PC-9 (cell line): ENCODE results near the gene CSF1R. TPM values are rescaled to one million over a fixed set of nuclear protein-coding genes. Genes with fewer than 3 reads are reported as not detected.

Source experiments
- BruUV-seq: library from RNA; stranded (reverse); fragments of 400-500 nt; replicated peaks from 2 replicates; lab custom pipeline; 2021; lab: Mats Ljungman, UMichigan
- CTCF ChIA-PET: fragments of 300-600 bp; sonication (Branson Sonifier 250); formaldehyde crosslinking; loops from one replicate; lab custom pipeline; 2022; ENCODE audit warnings: antibody characterized with exemption; lab: Charles Lee
- POLR2A ChIA-PET: fragments of 300-600 bp; sonication (Branson Sonifier 250); formaldehyde crosslinking; loops from one replicate; lab custom pipeline; 2022; ENCODE audit warnings: antibody characterized with exemption; ENCODE audit not compliant: unreplicated experiment; lab: Charles Lee
- DNase-seq, 2 experiments: peaks; one replicate each; pipeline versions ENCODE4 v3.0.0 to v3.0.0-alpha.2; 2015 to 2022; ENCODE audit warnings: mixed read lengths in 1 of 2
- H2AFZ ChIP-seq: fragments of 200-600 bp; sonication (generic); 2 replicates; pipeline ENCODE4 v1.8.1; 2017; ENCODE audit warnings: antibody characterized with exemption
- H3F3A ChIP-seq: fragments of 200-600 bp; sonication (generic); 2 replicates; pipeline ENCODE4 v1.8.1; 2017; ENCODE audit warnings: antibody characterized with exemption, mild to moderate bottlenecking, low read depth; ENCODE audit not compliant: insufficient read depth
- H3K27ac ChIP-seq: fragments of 200-600 bp; sonication (generic); 2 replicates; pipeline ENCODE4 v1.6.1; 2016; ENCODE audit warnings: mixed run types
- H3K27me3 ChIP-seq: fragments of 200-600 bp; sonication (generic); 2 replicates; pipeline ENCODE4 v1.6.1; 2016; ENCODE audit warnings: low read depth, mixed run types; ENCODE audit not compliant: insufficient read depth
- H3K36me3 ChIP-seq: fragments of 200-600 bp; sonication (generic); 2 replicates; pipeline ENCODE4 v1.6.1; 2016; ENCODE audit warnings: low read depth, mixed run types
- H3K4me1 ChIP-seq: fragments of 200-600 bp; sonication (generic); replicated peaks from 2 replicates; pipeline ENCODE4 v1.6.1; 2016; ENCODE audit warnings: mixed run types; ENCODE audit not compliant: insufficient read depth
- H3K4me2 ChIP-seq: fragments of 200-600 bp; sonication (generic); 2 replicates; pipeline ENCODE4 v1.6.1; 2017; ENCODE audit warnings: mixed run types
- H3K4me3 ChIP-seq: fragments of 200-600 bp; sonication (generic); 2 replicates; pipeline ENCODE4 v1.6.1; 2016; ENCODE audit warnings: mixed run types
- H3K79me2 ChIP-seq: fragments of 200-600 bp; sonication (generic); 2 replicates; pipeline ENCODE4 v1.6.1; 2017; ENCODE audit warnings: low read depth, mixed run types
- H3K9me2 ChIP-seq: fragments of 200-600 bp; sonication (generic); 2 replicates; pipeline ENCODE4 v1.8.1; 2017; ENCODE audit warnings: mild to moderate bottlenecking; ENCODE audit not compliant: insufficient read depth
- H3K9me3 ChIP-seq: fragments of 200-600 bp; sonication (generic); 2 replicates; pipeline ENCODE4 v1.8.1; 2016; ENCODE audit warnings: low read depth; ENCODE audit not compliant: insufficient read depth
- H4K20me1 ChIP-seq: fragments of 200-600 bp; sonication (generic); 2 replicates; pipeline ENCODE4 v1.8.1; 2017; ENCODE audit not compliant: insufficient read depth
- CTCF ChIP-seq: fragments of 200-600 bp; sonication (generic); conservative IDR thresholded peaks from 2 replicates; pipeline ENCODE4 v1.6.1; 2017; ENCODE audit warnings: mixed run types, antibody characterized with exemption, mild to moderate bottlenecking, moderate library complexity
- EZH2 ChIP-seq: fragments of 200-600 bp; sonication (generic); IDR thresholded peaks from 2 replicates; pipeline ENCODE4 v1.8.0; 2017; ENCODE audit warnings: antibody characterized with exemption, low read depth
- intact Hi-C: fragments of 100-400 bp; cut with micrococcal nuclease; formaldehyde crosslinking; loops from one replicate; pipeline ENCODE4 v1.10.0; 2022; ENCODE audit not compliant: unreplicated experiment
- total RNA-seq: library from RNA; stranded (reverse); gene quantifications from 2 replicates; pipeline ENCODE4 v1.2.3, GENCODE V29; 2021

The CSF1R gene
- total RNA-seq, 1 experiment from 2014 or later: 0.72 TPM

- ChIA-PET CTCF (interaction anchor here (0.7 kb wide), 1 partner anchor 45 kb away, joined by 4 read pairs; no protein-coding TSS in a partner anchor), POLR2A (no interaction called here)
- TF ChIP-seq CTCF: no peak
- TF ChIP-seq EZH2: no peak
- no TSS peak for BruUV-seq
- Histone ChIP-seq H3K27me3 (no peaks in the 10 kb centered on the region), H3K4me2 (no peak overlapping the region), H4K20me1 (no peaks in the 10 kb centered on the region), H3K36me3 (no peaks in the 10 kb centered on the region), H3K9me2 (no peaks in the 10 kb centered on the region), H3K79me2 (no peaks in the 10 kb centered on the region), H2AFZ (no peak overlapping the region), H3K27ac (no peak overlapping the region), H3K4me1 (peaks cover 6% of the 10 kb centered on the region; the same call in 1 of the 2 replicates), H3K9me3 (no peaks in the 10 kb centered on the region), H3F3A (no peaks in the 10 kb centered on the region), H3K4me3 (no peak overlapping the region)
- intact Hi-C loops: no loop called here
- no peak for DNase-seq
Measured at GRCh38 chr5:150066901-150067396, 19.4 kb downstream of the CSF1R start.

GRCh38 chr5:150066436-150066835, 19.9 kb downstream of the CSF1R start:
- H3F3A ChIP-seq: no peaks in the 10 kb centered on the region
- no peaks in the 10 kb centered on the region for H3K27me3 ChIP-seq
- H3K36me3 ChIP-seq: no peaks in the 10 kb centered on the region
- no peak for TF ChIP-seq CTCF
- TF ChIP-seq EZH2: no peak
- H3K79me2 ChIP-seq: no peaks in the 10 kb centered on the region
- no peaks in the 10 kb centered on the region for H3K9me2 ChIP-seq
- intact Hi-C loops: no loop called here
- peaks cover 6% of the 10 kb centered on the region; the same call in 1 of the 2 replicates for H3K4me1 ChIP-seq
- no peak overlapping the region for H3K4me3 ChIP-seq
- ChIA-PET CTCF (no interaction called here), POLR2A (no interaction called here)
- H3K9me3 ChIP-seq: no peaks in the 10 kb centered on the region
- no TSS peak for BruUV-seq
- no peak for DNase-seq
- no peak overlapping the region for H3K27ac ChIP-seq
- H3K4me2 ChIP-seq: no peak overlapping the region
- H4K20me1 ChIP-seq: no peaks in the 10 kb centered on the region
- no peak overlapping the region for H2AFZ ChIP-seq

- ChIA-PET POLR2A (no interaction called here), CTCF (no interaction called here)
- no peaks in the 10 kb centered on the region for H3K9me2 ChIP-seq
- TF ChIP-seq CTCF (no peak), EZH2 (no peak)
- no peaks in the 10 kb centered on the region for H3K27me3 ChIP-seq
- no peaks in the 10 kb centered on the region for H3K9me3 ChIP-seq
- H3K4me2 ChIP-seq: no peak overlapping the region
- intact Hi-C loops: no loop called here
- peaks cover 6% of the 10 kb centered on the region; the same call in 1 of the 2 replicates for H3K4me1 ChIP-seq
- H3F3A ChIP-seq: no peaks in the 10 kb centered on the region
- no peak overlapping the region for H3K27ac ChIP-seq
- BruUV-seq: no TSS peak
- no peaks in the 10 kb centered on the region for H3K36me3 ChIP-seq
- no peak for DNase-seq
- H3K79me2 ChIP-seq: no peaks in the 10 kb centered on the region
- H4K20me1 ChIP-seq: no peaks in the 10 kb centered on the region
- no peak overlapping the region for H3K4me3 ChIP-seq
- H2AFZ ChIP-seq: no peak overlapping the region
Measured at GRCh38 chr5:150065886-150066285, 20.5 kb downstream of the CSF1R start.
